PFSK-1 (cell line): ENCODE data around the gene SPO11.

Source experiments
- FOXP2 ChIP-seq: optimal IDR thresholded peaks from 2 replicates; pipeline ENCODE3; 2011; ENCODE audit warnings: borderline replicate concordance, control low read depth, inconsistent platforms; ENCODE audit not compliant: insufficient read depth; ENCODE audit errors: extremely low read length, extremely low read depth
- POLR2AphosphoS5 ChIP-seq: IDR thresholded peaks from 2 replicates; pipeline ENCODE4 v1.6.1; 2012; ENCODE audit warnings: low read depth, mild to moderate bottlenecking, control low read depth, low read length, moderate library complexity
- REST ChIP-seq, 2 experiments: IDR thresholded peaks; 2 replicates each; pipeline versions ENCODE4 v1.6.1 to v1.8.0; 2011 to 2012; ENCODE audit warnings: low read depth in 2 of 2, low read length in 2 of 2, control low read depth in 1 of 2, inconsistent platforms in 1 of 2, mild to moderate bottlenecking in 1 of 2, moderate library complexity in 1 of 2; ENCODE audit not compliant: insufficient read depth in 1 of 2
- SIN3A ChIP-seq: IDR thresholded peaks from 2 replicates; pipeline ENCODE4 v1.6.1; 2012; ENCODE audit warnings: mild to moderate bottlenecking, low read length, moderate library complexity, borderline replicate concordance; ENCODE audit not compliant: insufficient read depth
- TAF1 ChIP-seq: IDR thresholded peaks from 2 replicates; pipeline ENCODE4 v1.6.1; 2012; ENCODE audit warnings: low read length, control low read depth, borderline replicate concordance; ENCODE audit not compliant: insufficient read depth

The SPO11 gene

GRCh38 chr20:57316795-57317201 lies 12.8 kb upstream of the SPO11 start:
- TF ChIP-seq SIN3A (no peak), POLR2AphosphoS5 (no peak), REST (IDR thresholded peaks at IDR 0.05; ENCODE audit: insufficient read depth in 1 of 2, low read depth in 2 of 2, low read length in 2 of 2) (no peak), TAF1 (no peak), FOXP2 (no peak)

DNA sequence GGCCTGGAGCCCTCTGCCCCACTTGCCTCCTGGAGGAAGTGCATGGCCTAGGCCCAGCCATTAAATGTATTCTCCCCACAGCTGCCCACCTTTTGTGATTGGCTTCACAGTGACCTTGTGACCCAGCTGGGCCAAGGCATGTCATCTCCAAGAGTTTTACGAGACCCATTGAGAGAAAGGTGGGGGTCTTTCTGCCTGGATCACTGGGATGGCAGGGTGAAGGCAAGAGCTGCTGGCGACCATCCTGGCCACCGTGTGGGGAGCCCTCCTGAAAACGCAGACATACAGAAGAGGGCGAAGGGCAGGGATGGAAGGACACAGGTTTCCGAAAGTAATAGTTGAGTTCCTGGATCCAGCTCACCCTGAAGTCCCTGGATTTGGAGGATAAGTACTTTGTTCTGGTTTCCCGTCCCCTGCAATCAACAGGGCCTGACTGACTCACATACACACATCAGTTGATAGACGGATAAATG lies 12.3 kb upstream of the SPO11 start:
- no peak for TF ChIP-seq TAF1
- no peak for TF ChIP-seq REST (IDR thresholded peaks at IDR 0.05; ENCODE audit: insufficient read depth in 1 of 2, low read depth in 2 of 2, low read length in 2 of 2)
- no peak for TF ChIP-seq POLR2AphosphoS5
- no peak for TF ChIP-seq FOXP2
- no peak for TF ChIP-seq SIN3A

- TF ChIP-seq TAF1, result no peak
Measured at GRCh38 chr20:57317789-57318371, 11.7 kb upstream of the SPO11 start.

DNA sequence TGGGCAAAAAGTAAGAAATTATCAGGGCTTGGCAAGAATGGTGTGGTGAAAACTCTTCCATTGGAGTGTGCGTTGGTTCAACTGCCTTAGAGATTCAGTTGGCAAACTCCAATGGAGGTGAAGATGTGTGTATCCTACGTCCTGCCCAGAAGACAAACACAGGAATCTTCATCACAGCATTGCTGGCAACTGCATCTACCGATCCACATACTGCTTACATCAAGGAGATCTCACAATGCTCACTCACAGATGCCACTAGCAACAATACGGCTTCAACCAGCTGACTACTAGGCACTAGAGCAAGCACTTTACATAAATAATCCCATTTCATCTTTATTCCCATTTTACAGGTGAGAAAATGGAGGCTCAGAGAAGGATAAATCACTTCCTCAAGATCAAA lies 10.0 kb upstream of the SPO11 start:
- TF ChIP-seq REST (IDR thresholded peaks at IDR 0.05; ENCODE audit: insufficient read depth in 1 of 2, low read depth in 2 of 2, low read length in 2 of 2) (no peak), FOXP2 (no peak), SIN3A (no peak), POLR2AphosphoS5 (no peak), TAF1 (no peak)

DNA sequence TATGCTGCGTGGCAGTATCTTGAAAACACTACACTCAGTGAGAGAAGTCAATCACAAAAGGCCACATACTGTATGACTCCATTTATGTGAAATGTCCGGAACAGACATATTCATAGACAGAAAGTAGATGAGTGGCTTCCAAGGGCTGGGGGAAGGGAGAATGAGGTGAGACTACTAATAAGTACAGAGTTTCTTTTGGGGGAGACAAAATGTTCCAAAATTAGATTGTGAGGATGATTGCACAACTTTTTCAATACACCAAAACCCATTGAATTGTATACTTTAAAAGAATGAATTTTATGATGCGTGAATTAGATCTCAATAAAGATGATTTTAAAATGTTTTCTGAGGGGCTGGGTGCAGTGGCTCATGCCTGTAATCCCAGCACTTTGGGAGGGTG lies 9.2 kb upstream of the SPO11 start:
- TF ChIP-seq SIN3A (no peak), FOXP2 (no peak), REST (IDR thresholded peaks at IDR 0.05; ENCODE audit: insufficient read depth in 1 of 2, low read depth in 2 of 2, low read length in 2 of 2) (no peak), TAF1 (no peak), POLR2AphosphoS5 (no peak)
